Skeletal muscle satellite cell (primary cell): Measurements from ENCODE around the gene CDK8.
"Not testable (repeated sequence)": the region's sequence is repeated elsewhere in the genome, so short reads cannot be mapped to it uniquely, and the experiment has no call there.

Experiments used
- H3K27me3 ChIP-seq: 2 replicates; pipeline ENCODE4 v1.7.0; 2013; ENCODE audit warnings: low read length; ENCODE audit not compliant: control insufficient read depth, insufficient read depth
- H3K36me3 ChIP-seq: 2 replicates; pipeline ENCODE4 v1.7.0; 2013; ENCODE audit warnings: mild to moderate bottlenecking, control low read depth, low read length; ENCODE audit not compliant: insufficient read depth
- H3K4me1 ChIP-seq: 2 replicates; pipeline ENCODE4 v1.7.0; 2013; ENCODE audit warnings: low read length; ENCODE audit not compliant: control insufficient read depth, insufficient read depth
- H3K4me2 ChIP-seq: 2 replicates; pipeline ENCODE4 v1.7.0; 2013; ENCODE audit warnings: mild to moderate bottlenecking, low read length
- H3K4me3 ChIP-seq: 2 replicates; pipeline ENCODE4 v1.7.0; 2013; ENCODE audit warnings: low read length
- H3K9ac ChIP-seq: 2 replicates; pipeline ENCODE4 v1.7.0; 2013; ENCODE audit warnings: mild to moderate bottlenecking, low read depth, low read length, moderate library complexity
- H3K9me3 ChIP-seq: replicated peaks from 2 replicates; pipeline ENCODE4 v1.7.0; 2013; ENCODE audit warnings: mild to moderate bottlenecking, control low read depth, low read length

CDK8 gene

GRCh38 chr13:26288838-26289237 lies 34.9 kb downstream of the CDK8 start:
- not testable (repeated sequence) for H3K9ac ChIP-seq, H3K9me3 ChIP-seq, H3K4me2 ChIP-seq, H3K4me3 ChIP-seq, H3K36me3 ChIP-seq, H3K27me3 ChIP-seq, H3K4me1 ChIP-seq

GRCh38 chr13:26295812-26296211 lies 41.9 kb downstream of the CDK8 start:
- Histone ChIP-seq H3K4me1 (peaks cover 23% of the 10 kb centered on the region), H3K36me3 (no peaks in the 10 kb centered on the region), H3K4me2 (no peak overlapping the region), H3K4me3 (no peak overlapping the region), H3K27me3 (no peaks in the 10 kb centered on the region), H3K9me3 (no peaks in the 10 kb centered on the region), H3K9ac (no peak overlapping the region)

GRCh38 chr13:26299168-26299750 lies 45.3 kb downstream of the CDK8 start:
- Histone ChIP-seq H3K36me3 (no peaks in the 10 kb centered on the region), H3K27me3 (no peaks in the 10 kb centered on the region), H3K4me1 (peaks cover 28% of the 10 kb centered on the region), H3K4me3 (no peak overlapping the region), H3K4me2 (peak overlapping the region; percentile 43), H3K9me3 (no peaks in the 10 kb centered on the region), H3K9ac (no peak overlapping the region)

- Histone ChIP-seq H3K4me1 (peaks cover 28% of the 10 kb centered on the region), H3K9ac (no peak overlapping the region), H3K36me3 (no peaks in the 10 kb centered on the region), H3K4me2 (peak overlapping the region; percentile 62), H3K27me3 (no peaks in the 10 kb centered on the region), H3K4me3 (no peak overlapping the region), H3K9me3 (no peaks in the 10 kb centered on the region)
Measured at GRCh38 chr13:26300140-26300539, 46.2 kb downstream of the CDK8 start.

- H3K4me2 ChIP-seq: no peak overlapping the region
- H3K4me3 ChIP-seq: no peak overlapping the region
- H3K36me3 ChIP-seq: no peaks in the 10 kb centered on the region
- peaks cover 10% of the 10 kb centered on the region for H3K4me1 ChIP-seq
- H3K9ac ChIP-seq: no peak overlapping the region
- H3K27me3 ChIP-seq: no peaks in the 10 kb centered on the region
- no peaks in the 10 kb centered on the region for H3K9me3 ChIP-seq
Measured at GRCh38 chr13:26305676-26306075, 51.7 kb downstream of the CDK8 start.

- no peak overlapping the region for H3K9ac ChIP-seq
- H3K9me3 ChIP-seq: no peaks in the 10 kb centered on the region
- H3K4me1 ChIP-seq: peaks cover 4% of the 10 kb centered on the region
- no peaks in the 10 kb centered on the region for H3K36me3 ChIP-seq
- no peak overlapping the region for H3K4me2 ChIP-seq
- H3K4me3 ChIP-seq: no peak overlapping the region
- no peaks in the 10 kb centered on the region for H3K27me3 ChIP-seq
Measured at GRCh38 chr13:26307701-26308100, 53.8 kb downstream of the CDK8 start.

GRCh38 chr13:26308250-26308649 lies 54.3 kb downstream of the CDK8 start:
- H3K4me3 ChIP-seq: no peak overlapping the region
- no peak overlapping the region for H3K4me2 ChIP-seq
- H3K27me3 ChIP-seq: no peaks in the 10 kb centered on the region
- peaks cover 4% of the 10 kb centered on the region for H3K4me1 ChIP-seq
- H3K9ac ChIP-seq: no peak overlapping the region
- no peaks in the 10 kb centered on the region for H3K9me3 ChIP-seq
- no peaks in the 10 kb centered on the region for H3K36me3 ChIP-seq

- Histone ChIP-seq H3K4me3 (no peak overlapping the region), H3K4me2 (no peak overlapping the region), H3K9me3 (no peaks in the 10 kb centered on the region), H3K4me1 (peaks cover 4% of the 10 kb centered on the region), H3K36me3 (no peaks in the 10 kb centered on the region), H3K9ac (no peak overlapping the region), H3K27me3 (no peaks in the 10 kb centered on the region)
Measured at GRCh38 chr13:26308836-26309235, 54.9 kb downstream of the CDK8 start.

- H3K4me2 ChIP-seq: no peak overlapping the region
- no peak overlapping the region for H3K4me3 ChIP-seq
- H3K27me3 ChIP-seq: no peaks in the 10 kb centered on the region
- no peaks in the 10 kb centered on the region for H3K9me3 ChIP-seq
- H3K4me1 ChIP-seq: peaks cover 4% of the 10 kb centered on the region
- H3K36me3 ChIP-seq: no peaks in the 10 kb centered on the region
- H3K9ac ChIP-seq: no peak overlapping the region
Measured at GRCh38 chr13:26310003-26310402, 56.1 kb downstream of the CDK8 start.

- Histone ChIP-seq H3K36me3 (no peaks in the 10 kb centered on the region), H3K4me3 (no peak overlapping the region), H3K9ac (no peak overlapping the region), H3K4me1 (peaks cover 2% of the 10 kb centered on the region), H3K9me3 (no peaks in the 10 kb centered on the region), H3K4me2 (no peak overlapping the region), H3K27me3 (no peaks in the 10 kb centered on the region)
Measured at GRCh38 chr13:26310470-26310869, 56.5 kb downstream of the CDK8 start.

GRCh38 chr13:26312019-26312418 lies 58.1 kb downstream of the CDK8 start:
- H3K27me3 ChIP-seq, H3K9ac ChIP-seq: not testable (repeated sequence)

GRCh38 chr13:26316095-26316494 lies 62.2 kb downstream of the CDK8 start:
- not testable (repeated sequence) for H3K9ac ChIP-seq, H3K9me3 ChIP-seq, H3K27me3 ChIP-seq, H3K4me3 ChIP-seq, H3K4me1 ChIP-seq, H3K36me3 ChIP-seq, H3K4me2 ChIP-seq

More at GRCh38 chr13:26312019-26312418, 58.1 kb downstream of the CDK8 start:
- H3K4me1 ChIP-seq, H3K36me3 ChIP-seq, H3K9me3 ChIP-seq, H3K4me2 ChIP-seq, H3K4me3 ChIP-seq: not testable (repeated sequence)
